ENCODE results near the gene TSPAN18. TPM values are rescaled to one million over a fixed set of nuclear protein-coding genes. Genes with fewer than 3 reads are reported as not detected.

The TSPAN18 gene
- total RNA-seq, 1 experiment from 2014 or later, result 18.3 TPM

DNA sequence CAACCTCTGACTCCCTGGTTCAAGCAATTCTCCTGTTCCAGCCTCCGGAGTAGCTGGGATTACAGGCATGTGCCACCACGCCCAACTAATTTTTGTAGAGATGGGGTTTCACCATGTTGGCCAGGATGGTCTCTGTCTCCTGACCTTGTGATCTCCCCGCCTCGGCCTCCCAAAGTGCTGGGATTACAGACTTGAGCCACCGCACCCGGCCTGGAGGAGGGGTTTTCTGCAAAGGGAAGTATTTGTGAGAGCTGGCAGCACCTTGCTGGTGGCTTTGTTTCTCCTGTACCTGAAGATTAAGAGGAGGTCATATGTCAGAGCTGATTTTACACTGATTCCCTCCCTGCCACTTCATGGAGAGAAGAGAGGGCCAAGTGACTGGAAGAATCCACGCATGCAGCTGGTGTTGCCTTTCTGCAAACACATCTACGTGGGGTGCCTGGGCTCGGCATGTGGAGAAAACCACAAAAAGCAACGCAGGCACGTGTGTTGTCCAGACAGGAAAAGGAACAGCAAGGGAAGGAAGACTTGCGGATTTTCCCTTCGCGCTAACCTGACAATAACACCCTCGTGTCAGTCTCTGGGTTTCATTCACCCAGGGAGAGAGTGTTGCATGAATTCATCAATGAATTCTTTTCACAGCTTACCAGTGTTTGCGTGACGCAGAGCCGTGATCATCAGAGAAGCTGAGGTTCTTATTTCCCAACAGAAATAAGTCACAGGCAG, 61.9 kb downstream of the TSPAN18 start:
- Histone ChIP-seq H4K20me1 (ENCODE audit: insufficient read depth) (no peaks in the 10 kb centered on the region), H3K9me2 (ENCODE audit: insufficient read depth) (no peaks in the 10 kb centered on the region), H3K4me2 (ENCODE audit: low read length) (no peak overlapping the region), H3K4me3 (replicated peaks in 1 of 2; ENCODE audit: low read depth in 1 of 2, low read length in 2 of 2) (no peak overlapping the region), H3K27ac (ENCODE audit: low read depth, low read length) (no peak overlapping the region), H3K27me3 (ENCODE audit: insufficient read depth, low read length) (no peaks in the 10 kb centered on the region), H2AFZ (ENCODE audit: low read depth, low read length, poor library complexity, severe bottlenecking) (no peak overlapping the region), H3K9me3 (ENCODE audit: control insufficient read depth in 1 of 2, insufficient read depth in 1 of 2, low read depth in 1 of 2, low read length in 2 of 2) (no peaks in the 10 kb centered on the region), H3K36me3 (ENCODE audit: control insufficient read depth in 1 of 2, insufficient read depth in 2 of 2, low read length in 2 of 2) (no peaks in the 10 kb centered on the region), H3K4me1 (ENCODE audit: control insufficient read depth in 1 of 2, insufficient read depth in 2 of 2, low read length in 2 of 2) (no peaks in the 10 kb centered on the region), H3K9ac (ENCODE audit: low read length) (no peak overlapping the region), H3K79me2 (ENCODE audit: insufficient read depth, low read length) (no peaks in the 10 kb centered on the region)
- BruUV-seq (replicated peaks), result no TSS peak
- ChIA-PET POLR2A (no interaction called here), CTCF (no interaction called here), RAD21 (ENCODE audit: low non-redundant PET in 1 of 2, low total read pairs in 2 of 2, uncharacterized antibody in 2 of 2, unreplicated experiment in 2 of 2) (no interaction called here)
- intact Hi-C loops (cut with micrococcal nuclease), result no loop called here
- no peak for ATAC-seq
- no peak for DNase-seq (ENCODE audit: low read depth, low spot score)
- no peak for TF ChIP-seq EZH2 (IDR thresholded peaks at IDR 0.05)
- TF ChIP-seq FOSL1 (IDR thresholded peaks at IDR 0.05; ENCODE audit: low read depth), result no peak
- TF ChIP-seq CBX3 (IDR thresholded peaks at IDR 0.05; ENCODE audit: low read depth), result no peak
- TF ChIP-seq JUND (IDR thresholded peaks at IDR 0.05), result no peak
- TF ChIP-seq EZH2phosphoT487 (IDR thresholded peaks at IDR 0.05; ENCODE audit: borderline replicate concordance), result no peak
- TF ChIP-seq SP1 (IDR thresholded peaks at IDR 0.05; ENCODE audit: low read depth), result no peak
- TF ChIP-seq TCF7L2 (IDR thresholded peaks at IDR 0.05; ENCODE audit: borderline replicate concordance, extremely low read depth, insufficient read depth, insufficient read length), result no peak
- TF ChIP-seq, protein P1, sequence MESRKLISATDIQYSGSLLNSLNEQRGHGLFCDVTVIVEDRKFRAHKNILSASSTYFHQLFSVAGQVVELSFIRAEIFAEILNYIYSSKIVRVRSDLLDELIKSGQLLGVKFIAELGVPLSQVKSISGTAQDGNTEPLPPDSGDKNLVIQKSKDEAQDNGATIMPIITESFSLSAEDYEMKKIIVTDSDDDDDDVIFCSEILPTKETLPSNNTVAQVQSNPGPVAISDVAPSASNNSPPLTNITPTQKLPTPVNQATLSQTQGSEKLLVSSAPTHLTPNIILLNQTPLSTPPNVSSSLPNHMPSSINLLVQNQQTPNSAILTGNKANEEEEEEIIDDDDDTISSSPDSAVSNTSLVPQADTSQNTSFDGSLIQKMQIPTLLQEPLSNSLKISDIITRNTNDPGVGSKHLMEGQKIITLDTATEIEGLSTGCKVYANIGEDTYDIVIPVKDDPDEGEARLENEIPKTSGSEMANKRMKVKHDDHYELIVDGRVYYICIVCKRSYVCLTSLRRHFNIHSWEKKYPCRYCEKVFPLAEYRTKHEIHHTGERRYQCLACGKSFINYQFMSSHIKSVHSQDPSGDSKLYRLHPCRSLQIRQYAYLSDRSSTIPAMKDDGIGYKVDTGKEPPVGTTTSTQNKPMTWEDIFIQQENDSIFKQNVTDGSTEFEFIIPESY (IDR thresholded peaks at IDR 0.05; ENCODE audit: extremely low read depth, insufficient replicate concordance, low read length), result no peak
- no peak for TF ChIP-seq CEBPB (IDR thresholded peaks at IDR 0.05; ENCODE audit: low read depth)
- TF ChIP-seq EGR1 (IDR thresholded peaks at IDR 0.05; ENCODE audit: low read depth), result no peak

Data from HCT116 (cell line).